Thymus (tissue), 11 donors: ENCODE results near the gene CHD8. TPM values are rescaled to one million over a fixed set of nuclear protein-coding genes. Genes with fewer than 3 reads are reported as not detected.
"Not testable (repeated sequence)": the region's sequence is repeated elsewhere in the genome, so short reads cannot be mapped to it uniquely, and the experiment has no call there.

Source experiments
- DNase-seq, 9 donors: peaks; one replicate each; pipeline ENCODE4 v3.0.0-alpha.2; 2013; ENCODE audit warnings: low spot score in 9 of 9, low read depth in 6 of 9, missing footprints in 1 of 9
- H3K27ac ChIP-seq, 2 donors: one replicate each; pipeline ENCODE4 v1.5.1; 2013; ENCODE audit warnings: control low read depth in 1 of 2, low read depth in 1 of 2, low read length in 1 of 2, mild to moderate bottlenecking in 1 of 2, moderate library complexity in 1 of 2
- H3K27me3 ChIP-seq, 2 donors: one replicate each; pipeline ENCODE4 v1.5.1; 2013; ENCODE audit warnings: low read length in 1 of 2; ENCODE audit not compliant: control insufficient read depth in 2 of 2, insufficient read depth in 1 of 2
- H3K36me3 ChIP-seq, 2 donors: one replicate each; pipeline ENCODE4 v1.5.1; 2013; ENCODE audit warnings: low read length in 1 of 2, mild to moderate bottlenecking in 1 of 2, moderate library complexity in 1 of 2; ENCODE audit not compliant: control insufficient read depth in 2 of 2, insufficient read depth in 2 of 2
- H3K4me1 ChIP-seq, 2 donors: one replicate each; pipeline ENCODE4 v1.5.1; 2013; ENCODE audit warnings: low read length in 2 of 2; ENCODE audit not compliant: control insufficient read depth in 2 of 2, insufficient read depth in 2 of 2
- H3K4me3 ChIP-seq, 2 donors: one replicate each; pipeline ENCODE4 v1.5.1; 2013; ENCODE audit warnings: low read length in 2 of 2, control low read depth in 1 of 2, mild to moderate bottlenecking in 1 of 2
- H3K9me3 ChIP-seq, 2 donors: one replicate each; pipeline ENCODE4 v1.5.1; 2013; ENCODE audit warnings: low read length in 1 of 2, mild to moderate bottlenecking in 1 of 2; ENCODE audit not compliant: control insufficient read depth in 2 of 2, insufficient read depth in 1 of 2
- WGBS: extraction: QIAGEN DNeasy Blood & Tissue Kit; methylation state at CpG from one replicate; pipeline ENCODE4 v1.1.7; 2013; 5-methylcytosine and 5-hydroxymethylcytosine counted together
- polyA plus RNA-seq: library from polyadenylated mRNA; stranded (reverse); fragments of 200-250 nt; gene quantifications from one replicate; pipeline ENCODE4 v1.2.3, GENCODE V29; 2013
- total RNA-seq: library from RNA; stranded (reverse); fragments of 120-200 nt; gene quantifications from one replicate; pipeline ENCODE4 v1.2.4, GENCODE V29; 2013
- donor health status: healthy.

The CHD8 gene
- total and polyA plus RNA-seq, 2 donors = 36.8 to 46.5 TPM

- H3K9me3 ChIP-seq, H3K4me3 ChIP-seq, H3K27ac ChIP-seq, H3K27me3 ChIP-seq, H3K36me3 ChIP-seq, H3K4me1 ChIP-seq, DNase-seq: not testable (repeated sequence)
- 60% methylated on average over 1 of the region's 1 CpG for WGBS
Observed at GRCh38 chr14:21442657-21443056, 13.3 kb downstream of the CHD8 start.

GRCh38 chr14:21440859-21441258 is 15.1 kb downstream of the CHD8 start:
- Histone ChIP-seq H3K4me3 (no peak overlapping the region), H3K27ac (peak overlapping the region in 1 of 2 donors; percentile 11), H3K27me3 (no peaks in the 10 kb centered on the region), H3K36me3 (peaks cover 3% of the 10 kb centered on the region in 2 donors), H3K4me1 (peaks cover 4 to 6% of the 10 kb centered on the region in 2 donors), H3K9me3 (no peaks in the 10 kb centered on the region)
- DNase-seq = no peak

- H3K27me3 ChIP-seq = no peaks in the 10 kb centered on the region
- peaks cover 3% of the 10 kb centered on the region in 2 donors for H3K36me3 ChIP-seq
- peak overlapping the region; percentile 77 to 90 for H3K27ac ChIP-seq
- peak; percentile 97 to 100 (median 99) for DNase-seq
- peaks cover 6% of the 10 kb centered on the region in 2 donors for H3K4me1 ChIP-seq
- 11% methylated on average over 33 of the region's 33 CpGs for WGBS
- H3K4me3 ChIP-seq = peak overlapping the region; percentile 72 to 81
- no peaks in the 10 kb centered on the region for H3K9me3 ChIP-seq
Observed at GRCh38 chr14:21437063-21437901, 18.6 kb downstream of the CHD8 start.

- Histone ChIP-seq H3K27me3 (no peaks in the 10 kb centered on the region), H3K4me3 (peak overlapping the region; percentile 72 to 81), H3K4me1 (peaks cover 6% of the 10 kb centered on the region in 2 donors), H3K36me3 (peaks cover 1 to 2% of the 10 kb centered on the region in 2 donors), H3K27ac (peak overlapping the region; percentile 55 to 77), H3K9me3 (no peaks in the 10 kb centered on the region)
- peak in 2 of 9 donors; percentile 1 to 20 for DNase-seq
- WGBS = under 1% methylated on average over 11 of the region's 11 CpGs
Observed at GRCh38 chr14:21436567-21437062, 19.3 kb downstream of the CHD8 start.

GRCh38 chr14:21431126-21431525 is 24.8 kb downstream of the CHD8 start:
- H3K27me3 ChIP-seq = no peaks in the 10 kb centered on the region
- H3K4me3 ChIP-seq = no peak overlapping the region
- no peak overlapping the region for H3K27ac ChIP-seq
- H3K36me3 ChIP-seq = peaks cover 33 to 52% of the 10 kb centered on the region in 2 donors
- peaks cover 0 to 2% of the 10 kb centered on the region in 2 donors for H3K4me1 ChIP-seq
- H3K9me3 ChIP-seq = no peaks in the 10 kb centered on the region
- DNase-seq = no peak
- 99% methylated on average over 2 of the region's 2 CpGs for WGBS

GRCh38 chr14:21428930-21429329 is 27.0 kb downstream of the CHD8 start:
- 97% methylated on average over 4 of the region's 4 CpGs for WGBS
- H3K4me3 ChIP-seq = no peak overlapping the region
- DNase-seq = no peak
- H3K9me3 ChIP-seq = no peaks in the 10 kb centered on the region
- H3K27ac ChIP-seq = no peak overlapping the region
- H3K4me1 ChIP-seq = no peaks in the 10 kb centered on the region
- peaks cover 49 to 68% of the 10 kb centered on the region in 2 donors for H3K36me3 ChIP-seq
- H3K27me3 ChIP-seq = no peaks in the 10 kb centered on the region

- Histone ChIP-seq H3K27ac (no peak overlapping the region), H3K4me1 (no peaks in the 10 kb centered on the region), H3K27me3 (no peaks in the 10 kb centered on the region), H3K9me3 (no peaks in the 10 kb centered on the region), H3K36me3 (peaks cover 67 to 84% of the 10 kb centered on the region in 2 donors), H3K4me3 (no peak overlapping the region)
- WGBS = 96% methylated on average over 1 of the region's 1 CpG
- no peak for DNase-seq
Observed at GRCh38 chr14:21426692-21427091, 29.2 kb downstream of the CHD8 start.

GRCh38 chr14:21419528-21419927 is 36.4 kb downstream of the CHD8 start:
- no peak overlapping the region for H3K27ac ChIP-seq
- peaks cover 45 to 61% of the 10 kb centered on the region in 2 donors for H3K36me3 ChIP-seq
- 98% methylated on average over 5 of the region's 5 CpGs for WGBS
- H3K4me3 ChIP-seq = no peak overlapping the region
- no peaks in the 10 kb centered on the region for H3K4me1 ChIP-seq
- no peak for DNase-seq
- H3K9me3 ChIP-seq = no peaks in the 10 kb centered on the region
- H3K27me3 ChIP-seq = no peaks in the 10 kb centered on the region

GRCh38 chr14:21415329-21415728 is 40.6 kb downstream of the CHD8 start:
- Histone ChIP-seq H3K4me1 (no peaks in the 10 kb centered on the region), H3K27me3 (no peaks in the 10 kb centered on the region), H3K9me3 (no peaks in the 10 kb centered on the region), H3K27ac (no peak overlapping the region), H3K36me3 (peaks cover 45 to 76% of the 10 kb centered on the region in 2 donors), H3K4me3 (no peak overlapping the region)
- DNase-seq = no peak
- over 99% methylated on average over 4 of the region's 4 CpGs for WGBS
